ENCODE data around the gene CDH12.

GRCh38 chr5:22033066-22033465, 820.1 kb downstream of the CDH12 start:
- TF ChIP-seq POU2F2 (IDR thresholded peaks at IDR 0.05; ENCODE audit: low read depth, low read length) (no peak), POLR2A (IDR thresholded peaks at IDR 0.05; ENCODE audit: low read depth, low read length) (no peak), POLR2AphosphoS5 (IDR thresholded peaks at IDR 0.05; ENCODE audit: low read depth, low read length) (no peak), TAF1 (IDR thresholded peaks at IDR 0.05; ENCODE audit: low read depth, low read length) (no peak), SPI1 (IDR thresholded peaks at IDR 0.05; ENCODE audit: low read depth, low read length) (no peak), PAX5 (IDR thresholded peaks at IDR 0.05; ENCODE audit: insufficient read depth, low read length, severe bottlenecking) (no peak)

Data from GM12891 (cell line).